ENCODE results near the gene CDC34. TPM values are rescaled to one million over a fixed set of nuclear protein-coding genes. Genes with fewer than 3 reads are reported as not detected.
A peak's percentile ranks its signal among the peaks of the same experiment; 100 is the strongest.

The CDC34 gene
- total RNA-seq, 1 experiment from 2014 or later: 93.3 TPM

DNA sequence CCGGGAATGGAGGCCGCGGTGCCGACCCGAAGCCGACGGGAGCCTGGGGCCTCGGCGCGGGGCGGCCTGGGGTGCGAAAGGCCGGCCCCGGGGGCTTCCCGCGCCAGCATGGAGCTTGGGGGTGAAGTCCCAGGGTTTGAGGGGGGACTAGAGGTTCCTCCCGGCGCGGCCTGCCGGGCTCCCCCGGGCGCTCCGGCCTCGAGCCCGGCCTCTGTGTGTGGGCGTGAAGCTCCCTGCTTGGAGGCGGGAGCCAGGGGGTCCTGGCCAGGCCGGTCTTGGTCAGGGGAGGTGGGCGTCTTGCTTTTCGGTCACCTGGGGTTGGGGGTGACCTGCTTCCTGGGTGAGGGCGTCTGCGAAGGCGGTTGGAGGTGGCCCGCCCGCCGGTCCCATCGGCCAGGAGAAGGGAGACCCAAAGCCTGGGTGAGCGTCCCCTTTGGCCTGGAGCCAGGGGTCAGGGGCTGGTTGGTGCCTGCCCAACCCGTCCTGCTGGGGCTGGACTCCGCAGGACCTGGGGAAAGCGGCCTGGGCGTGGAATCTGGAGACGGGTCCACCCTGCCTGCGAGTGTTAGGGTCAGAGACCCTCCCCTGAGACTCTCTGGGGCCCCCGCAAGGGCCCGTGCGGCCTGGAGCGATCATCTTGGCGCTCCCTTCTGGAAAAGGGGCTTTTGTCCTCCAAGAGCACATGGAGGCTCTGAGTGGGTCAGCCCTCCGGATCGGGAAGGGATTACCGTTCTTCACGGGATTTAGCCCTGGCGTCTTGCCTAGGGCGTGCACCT lies 41.4 kb downstream of the CDC34 start:
- intact Hi-C loops (cut with micrococcal nuclease; ENCODE audit: unreplicated experiment): loop anchor here (1.0 to 10.0 kb wide), 3 partner anchors 38 to 352 kb away; partner anchors contain the start of genes ARID3A and PTBP1
- 0 out of 2 replicates have a peak overlapping the region, but pooled peaks have one; percentile 62 for H2AFZ ChIP-seq
- peak overlapping the region; percentile 83 for H3K4me2 ChIP-seq
- ChIA-PET POLR2A (ENCODE audit: unreplicated experiment) (interaction anchor here (0.6 kb wide), 1 partner anchor 503 kb away, joined by 7 read pairs; no protein-coding TSS in a partner anchor), CTCF (no interaction called here)
- H3K27ac ChIP-seq: peak overlapping the region; percentile 46
- TSS peak; percentile 55 for BruUV-seq (replicated peaks)
- H3K36me3 ChIP-seq (ENCODE audit: low read depth): no peaks in the 10 kb centered on the region
- H3K4me3 ChIP-seq: peak overlapping the region; percentile 97
- peaks cover 35% of the 10 kb centered on the region for H3K4me1 ChIP-seq (replicated peaks; ENCODE audit: insufficient read depth)
- TF ChIP-seq, protein P1, sequence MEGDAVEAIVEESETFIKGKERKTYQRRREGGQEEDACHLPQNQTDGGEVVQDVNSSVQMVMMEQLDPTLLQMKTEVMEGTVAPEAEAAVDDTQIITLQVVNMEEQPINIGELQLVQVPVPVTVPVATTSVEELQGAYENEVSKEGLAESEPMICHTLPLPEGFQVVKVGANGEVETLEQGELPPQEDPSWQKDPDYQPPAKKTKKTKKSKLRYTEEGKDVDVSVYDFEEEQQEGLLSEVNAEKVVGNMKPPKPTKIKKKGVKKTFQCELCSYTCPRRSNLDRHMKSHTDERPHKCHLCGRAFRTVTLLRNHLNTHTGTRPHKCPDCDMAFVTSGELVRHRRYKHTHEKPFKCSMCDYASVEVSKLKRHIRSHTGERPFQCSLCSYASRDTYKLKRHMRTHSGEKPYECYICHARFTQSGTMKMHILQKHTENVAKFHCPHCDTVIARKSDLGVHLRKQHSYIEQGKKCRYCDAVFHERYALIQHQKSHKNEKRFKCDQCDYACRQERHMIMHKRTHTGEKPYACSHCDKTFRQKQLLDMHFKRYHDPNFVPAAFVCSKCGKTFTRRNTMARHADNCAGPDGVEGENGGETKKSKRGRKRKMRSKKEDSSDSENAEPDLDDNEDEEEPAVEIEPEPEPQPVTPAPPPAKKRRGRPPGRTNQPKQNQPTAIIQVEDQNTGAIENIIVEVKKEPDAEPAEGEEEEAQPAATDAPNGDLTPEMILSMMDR (conservative IDR thresholded peaks at IDR 0.05): no peak
- TF ChIP-seq EZH2 (IDR thresholded peaks at IDR 0.05; ENCODE audit: low read depth): no peak
- no peaks in the 10 kb centered on the region for H3K9me3 ChIP-seq (ENCODE audit: insufficient read depth, low read depth)
- DNase-seq: peak in 1 of 2 experiments; percentile 50
- no peaks in the 10 kb centered on the region for H3K27me3 ChIP-seq (ENCODE audit: insufficient read depth, low read depth)
- H3F3A ChIP-seq (ENCODE audit: insufficient read depth, low read depth): peaks cover 51% of the 10 kb centered on the region
- H3K9me2 ChIP-seq (ENCODE audit: insufficient read depth): no peaks in the 10 kb centered on the region
- H4K20me1 ChIP-seq (ENCODE audit: insufficient read depth): peaks cover 38% of the 10 kb centered on the region
- H3K79me2 ChIP-seq (ENCODE audit: low read depth): peaks cover 54% of the 10 kb centered on the region

DNA sequence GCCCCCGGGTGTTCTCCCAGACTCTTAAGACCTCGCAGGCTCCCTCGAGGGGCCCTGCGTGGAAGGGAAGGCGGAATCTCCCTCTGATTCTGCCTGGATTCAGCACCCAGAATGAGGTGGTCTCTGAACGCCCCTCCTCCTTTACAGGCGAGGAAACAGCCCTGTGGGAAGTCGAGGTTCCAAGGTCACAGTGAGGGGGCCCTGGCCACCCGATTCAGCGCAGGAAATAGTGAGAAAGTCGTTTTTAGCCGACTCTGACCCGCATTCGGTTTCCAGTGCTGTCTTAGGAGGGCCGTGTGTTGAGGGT lies 41.9 kb downstream of the CDC34 start:
- Histone ChIP-seq H3F3A (ENCODE audit: insufficient read depth, low read depth) (peaks cover 51% of the 10 kb centered on the region), H3K27me3 (ENCODE audit: insufficient read depth, low read depth) (no peaks in the 10 kb centered on the region), H3K36me3 (ENCODE audit: low read depth) (no peaks in the 10 kb centered on the region; the same call in 1 of the 2 replicates), H4K20me1 (ENCODE audit: insufficient read depth) (peaks cover 44% of the 10 kb centered on the region), H3K9me2 (ENCODE audit: insufficient read depth) (no peaks in the 10 kb centered on the region), H2AFZ (0 out of 2 replicates have a peak overlapping the region, but pooled peaks have one; percentile 62), H3K27ac (peak overlapping the region; percentile 46), H3K9me3 (ENCODE audit: insufficient read depth, low read depth) (no peaks in the 10 kb centered on the region), H3K79me2 (ENCODE audit: low read depth) (peaks cover 59% of the 10 kb centered on the region), H3K4me2 (peak overlapping the region; percentile 83), H3K4me3 (peak overlapping the region; percentile 97), H3K4me1 (replicated peaks; ENCODE audit: insufficient read depth) (peaks cover 35% of the 10 kb centered on the region)
- ChIA-PET CTCF (no interaction called here), POLR2A (ENCODE audit: unreplicated experiment) (no interaction called here)
- TF ChIP-seq, protein P1 (conservative IDR thresholded peaks at IDR 0.05): no peak
- TF ChIP-seq EZH2 (IDR thresholded peaks at IDR 0.05; ENCODE audit: low read depth): no peak
- no peak for DNase-seq
- intact Hi-C loops (cut with micrococcal nuclease; ENCODE audit: unreplicated experiment): loop anchor here (2.0 to 10.0 kb wide), 2 partner anchors 223 to 351 kb away; partner anchors contain the start of genes ARID3A and PTBP1
- no TSS peak for BruUV-seq (replicated peaks)

DNA sequence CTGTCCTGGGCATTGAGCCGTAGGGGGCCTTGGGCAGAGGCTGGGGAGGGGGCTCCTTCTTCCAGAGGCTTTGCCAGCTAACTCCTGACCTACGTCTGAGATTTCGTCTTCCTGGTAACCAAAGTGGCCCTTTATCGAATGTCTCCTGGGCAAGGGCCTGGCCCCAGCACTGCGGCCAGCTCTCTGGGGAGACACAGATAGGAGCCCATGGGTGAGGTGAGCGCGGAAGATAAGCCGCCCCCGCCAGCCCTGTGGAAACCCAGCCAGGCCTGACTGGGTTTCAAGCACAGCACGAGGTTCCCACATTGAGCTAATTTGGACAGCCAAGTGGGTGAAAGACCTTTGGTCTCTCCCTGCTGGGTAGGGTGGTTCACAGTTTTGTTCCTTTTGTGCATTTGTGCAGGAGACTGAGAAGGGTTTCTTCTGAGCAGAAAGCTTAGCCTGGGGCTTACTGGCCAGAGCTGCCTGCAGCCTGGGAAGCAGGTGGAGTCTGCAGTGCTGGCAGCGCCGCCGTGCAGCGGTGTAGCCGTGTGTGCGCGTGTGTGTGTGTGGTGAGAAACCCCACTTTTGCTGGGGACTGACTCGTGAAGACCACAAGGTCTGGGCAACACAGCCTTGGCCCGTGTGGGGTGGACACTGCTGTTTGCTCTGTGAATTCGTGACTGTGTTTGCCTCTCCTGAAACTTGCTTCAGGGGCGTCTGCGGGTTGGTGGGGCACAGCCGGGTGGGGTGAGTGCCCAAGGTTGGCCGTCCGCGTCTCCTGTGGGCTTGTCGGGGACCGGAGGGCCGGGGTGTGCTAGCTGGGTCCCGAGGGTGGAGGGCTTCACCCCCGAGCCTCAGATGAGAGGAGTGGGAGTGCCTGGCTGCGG lies 43.3 kb downstream of the CDC34 start:
- H3K27me3 ChIP-seq (ENCODE audit: insufficient read depth, low read depth): no peaks in the 10 kb centered on the region
- intact Hi-C loops (cut with micrococcal nuclease; ENCODE audit: unreplicated experiment): loop anchor here (10.0 kb wide), 1 partner anchor 350 kb away; the partner anchor contains the start of gene ARID3A
- H3K27ac ChIP-seq: peak overlapping the region; percentile 37; the same call in 1 of the 2 replicates
- peaks cover 58% of the 10 kb centered on the region for H4K20me1 ChIP-seq (ENCODE audit: insufficient read depth)
- peak overlapping the region; percentile 97 for H3K4me3 ChIP-seq
- POLR2A ChIA-PET (ENCODE audit: unreplicated experiment): interaction anchor here (0.6 to 0.7 kb wide), 3 partner anchors 19 to 102 kb away, joined by 3 to 20 read pairs (median 5); no protein-coding TSS in a partner anchor
- DNase-seq: peak; percentile 49 to 53
- H3K79me2 ChIP-seq (ENCODE audit: low read depth): peaks cover 73% of the 10 kb centered on the region
- CTCF ChIA-PET: no interaction called here
- TF ChIP-seq EZH2 (IDR thresholded peaks at IDR 0.05; ENCODE audit: low read depth): no peak
- TF ChIP-seq, protein P1 (conservative IDR thresholded peaks at IDR 0.05): no peak
- BruUV-seq (replicated peaks): no TSS peak
- no peaks in the 10 kb centered on the region for H3K9me3 ChIP-seq (ENCODE audit: insufficient read depth, low read depth)
- H3F3A ChIP-seq (ENCODE audit: insufficient read depth, low read depth): peaks cover 48% of the 10 kb centered on the region
- peak overlapping the region; percentile 83 for H3K4me2 ChIP-seq
- H3K4me1 ChIP-seq (replicated peaks; ENCODE audit: insufficient read depth): peaks cover 35% of the 10 kb centered on the region
- no peak overlapping the region for H2AFZ ChIP-seq
- H3K36me3 ChIP-seq (ENCODE audit: low read depth): no peaks in the 10 kb centered on the region; the same call in 1 of the 2 replicates
- no peaks in the 10 kb centered on the region for H3K9me2 ChIP-seq (ENCODE audit: insufficient read depth)
